CMK (cell line): Measurements from ENCODE around the gene DRAXIN.

Source experiments
- DNase-seq: peaks from one replicate; pipeline ENCODE4 v3.0.0-alpha.2; 2010; ENCODE audit warnings: low read depth

DRAXIN gene

GRCh38 chr1:11764115-11764514 is 72.6 kb downstream of the DRAXIN start:
- DNase-seq: no peak

- no peak for DNase-seq
These were observed 73.0 kb downstream of the DRAXIN start for GRCh38 chr1:11764519-11764918.

GRCh38 chr1:11765661-11766428 is 74.3 kb downstream of the DRAXIN start:
- DNase-seq: no peak

- DNase-seq: no peak
These were observed 74.9 kb downstream of the DRAXIN start for GRCh38 chr1:11766429-11766776.

- no peak for DNase-seq
These were observed 76.6 kb downstream of the DRAXIN start for GRCh38 chr1:11767922-11768704.

GRCh38 chr1:11768821-11769220 is 77.3 kb downstream of the DRAXIN start:
- no peak for DNase-seq

GRCh38 chr1:11769274-11769673 is 77.8 kb downstream of the DRAXIN start:
- DNase-seq: no peak

- DNase-seq: no peak
These were observed 78.5 kb downstream of the DRAXIN start for GRCh38 chr1:11770011-11770410.

- DNase-seq: no peak
These were observed 80.1 kb downstream of the DRAXIN start for GRCh38 chr1:11771481-11772043.

GRCh38 chr1:11772458-11772857 is 80.9 kb downstream of the DRAXIN start:
- no peak for DNase-seq

GRCh38 chr1:11774753-11775152 is 83.2 kb downstream of the DRAXIN start:
- no peak for DNase-seq
